Panc1 (cell line): ENCODE measurements around the gene HGFAC.

Experiments used
- CTCF ChIP-seq: fragments of 450-650 bp; IDR thresholded peaks from 2 replicates; pipeline ENCODE4 v1.5.1; 2017; ENCODE audit warnings: mild to moderate bottlenecking
- POLR2AphosphoS5 ChIP-seq: IDR thresholded peaks from 2 replicates; pipeline ENCODE4 v1.6.1; 2012; ENCODE audit warnings: mild to moderate bottlenecking, low read depth, low read length, moderate library complexity
- REST ChIP-seq, 2 experiments: IDR thresholded peaks; 2 replicates each; pipeline ENCODE4 v1.6.1; 2011 to 2012; ENCODE audit warnings: low read depth in 2 of 2, control low read depth in 1 of 2, low read length in 1 of 2, mild to moderate bottlenecking in 1 of 2, moderate library complexity in 1 of 2; ENCODE audit not compliant: insufficient read depth in 1 of 2

GRCh38 chr4:3439391-3439790, 2.4 kb upstream of the HGFAC start:
- TF ChIP-seq POLR2AphosphoS5 = no peak
- no peak for TF ChIP-seq CTCF
- TF ChIP-seq REST (IDR thresholded peaks at IDR 0.05; ENCODE audit: insufficient read depth in 1 of 2, low read depth in 2 of 2, low read length in 1 of 2) = no peak
